HCT116 (cell line): Measurements from ENCODE around the gene FBXL13. TPM values are rescaled to one million over a fixed set of nuclear protein-coding genes. Genes with fewer than 3 reads are reported as not detected.
A peak's percentile ranks its signal among the peaks of the same experiment; 100 is the strongest.

Experiments used
- ATAC-seq: fragments of 200-7000 bp; cut with Tn5 transposase; 2 replicates; pipeline ENCODE4 v1.9.1; 2020; ENCODE audit warnings: mild to moderate bottlenecking, moderate library complexity
- BruUV-seq: library from RNA; stranded (reverse); fragments of 400-500 nt; replicated peaks from 2 replicates; lab custom pipeline; 2021; lab: Mats Ljungman, UMichigan
- CTCF ChIA-PET: fragments of 300-600 bp; sonication (Branson Sonifier 250); formaldehyde crosslinking; loops from one replicate; lab custom pipeline; 2021; ENCODE audit warnings: antibody characterized with exemption; lab: Charles Lee
- POLR2A ChIA-PET: fragments of 300-600, 350-600 bp; sonication (Branson Sonifier 250); formaldehyde crosslinking; loops from one replicate; lab custom pipeline; 2021; ENCODE audit warnings: antibody characterized with exemption; lab: Charles Lee
- RAD21 ChIA-PET, 2 experiments: fragments of 300-600 bp; sonication (Branson Sonifier 250); formaldehyde crosslinking; loops; one replicate each; lab custom pipeline; 2023; ENCODE audit warnings: low total read pairs in 2 of 2; ENCODE audit not compliant: uncharacterized antibody in 2 of 2, unreplicated experiment in 2 of 2, low non-redundant PET in 1 of 2; lab: Charles Lee
- DNase-seq: peaks from one replicate; pipeline ENCODE4 v3.0.0-alpha.2; 2010; ENCODE audit warnings: low read depth, low spot score
- H2AFZ ChIP-seq: fragments of 200-600 bp; shearing (Covaris generic), sonication (generic); 2 replicates; pipeline ENCODE4 v1.6.1; 2017; ENCODE audit warnings: low read depth, mixed run types, mixed read lengths, antibody characterized with exemption, low read length; ENCODE audit not compliant: poor library complexity, severe bottlenecking
- H3K27ac ChIP-seq: 2 replicates; pipeline ENCODE4 v1.5.1; 2012; ENCODE audit warnings: low read depth, low read length
- H3K27me3 ChIP-seq: fragments of 200-600 bp; sonication (generic); 2 replicates; pipeline ENCODE4 v1.6.1; 2016; ENCODE audit warnings: mixed run types, low read length, mixed read lengths; ENCODE audit not compliant: insufficient read depth
- H3K36me3 ChIP-seq, 2 experiments: fragments of 200-500 bp in 1 of 2; fragments of 200-600 bp in 1 of 2; sonication (Bioruptor generic) in 1 of 2; sonication (generic) in 1 of 2; 2 replicates each; pipeline versions ENCODE4 v1.5.1 to v1.6.1; 2014 to 2016; ENCODE audit warnings: low read length in 2 of 2, inconsistent platforms in 1 of 2, mixed read lengths in 1 of 2, mixed run types in 1 of 2; ENCODE audit not compliant: insufficient read depth in 2 of 2, control insufficient read depth in 1 of 2
- H3K4me1 ChIP-seq, 2 experiments: fragments of 200-600 bp in 1 of 2; sonication (generic) in 1 of 2; 2 replicates each; pipeline versions ENCODE4 v1.5.1 to v1.6.1; 2012 to 2017; ENCODE audit warnings: low read length in 2 of 2, inconsistent platforms in 1 of 2, mild to moderate bottlenecking in 1 of 2, mixed read lengths in 1 of 2, mixed run types in 1 of 2, moderate library complexity in 1 of 2; ENCODE audit not compliant: insufficient read depth in 2 of 2, control insufficient read depth in 1 of 2
- H3K4me2 ChIP-seq: fragments of 200-600 bp; sonication (generic); 2 replicates; pipeline ENCODE4 v1.6.1; 2017; ENCODE audit warnings: mixed run types, low read length, mixed read lengths
- H3K4me3 ChIP-seq, 2 experiments: fragments of 200-600 bp in 1 of 2; sonication (generic) in 1 of 2; replicated peaks in 1 of 2; 2 replicates each; pipeline ENCODE4 v1.5.1; 2011 to 2016; ENCODE audit warnings: low read length in 2 of 2, control low read depth in 1 of 2, low read depth in 1 of 2, mild to moderate bottlenecking in 1 of 2, mixed read lengths in 1 of 2, mixed run types in 1 of 2
- H3K79me2 ChIP-seq: fragments of 200-600 bp; sonication (generic); 2 replicates; pipeline ENCODE4 v1.6.1; 2017; ENCODE audit warnings: mild to moderate bottlenecking, mixed run types, low read length, moderate library complexity, mixed read lengths; ENCODE audit not compliant: insufficient read depth
- H3K9ac ChIP-seq: fragments of 200-600 bp; sonication (generic); 2 replicates; pipeline ENCODE4 v1.6.1; 2016; ENCODE audit warnings: low read length, mixed read lengths
- H3K9me2 ChIP-seq: fragments of 200-600 bp; sonication (generic), shearing (Covaris generic); 2 replicates; pipeline ENCODE4 v1.6.1; 2017; ENCODE audit warnings: mixed run types, mild to moderate bottlenecking, moderate library complexity; ENCODE audit not compliant: insufficient read depth
- H3K9me3 ChIP-seq, 2 experiments: fragments of 200-500 bp in 1 of 2; fragments of 200-600 bp in 1 of 2; sonication (Bioruptor generic) in 1 of 2; sonication (generic) in 1 of 2; 2 replicates each; pipeline ENCODE4 v1.6.1; 2014 to 2017; ENCODE audit warnings: low read length in 2 of 2, mixed read lengths in 2 of 2, inconsistent platforms in 1 of 2, low read depth in 1 of 2, mild to moderate bottlenecking in 1 of 2, mixed run types in 1 of 2, moderate library complexity in 1 of 2; ENCODE audit not compliant: control insufficient read depth in 1 of 2, insufficient read depth in 1 of 2
- H4K20me1 ChIP-seq: fragments of 200-600 bp; sonication (generic), shearing (Covaris generic); 2 replicates; pipeline ENCODE4 v1.6.1; 2017; ENCODE audit warnings: mixed run types, mild to moderate bottlenecking, moderate library complexity; ENCODE audit not compliant: insufficient read depth
- CBX3 ChIP-seq: IDR thresholded peaks from 2 replicates; pipeline ENCODE4 v1.6.1; 2012; ENCODE audit warnings: low read depth
- EGR1 ChIP-seq: IDR thresholded peaks from 2 replicates; pipeline ENCODE4 v1.6.1; 2012; ENCODE audit warnings: low read depth
- EZH2 ChIP-seq: fragments of 200-600 bp; sonication (generic); IDR thresholded peaks from 2 replicates; pipeline ENCODE4 v1.6.1; 2017; ENCODE audit warnings: antibody characterized with exemption, mixed run types
- EZH2phosphoT487 ChIP-seq: fragments of 200-600 bp; IDR thresholded peaks from 2 replicates; pipeline ENCODE4 v1.6.1; 2018; ENCODE audit warnings: antibody characterized with exemption, borderline replicate concordance
- POLR2A ChIP-seq: IDR thresholded peaks from 2 replicates; pipeline ENCODE4 v1.7.0; 2011; ENCODE audit warnings: borderline replicate concordance; ENCODE audit not compliant: insufficient read depth, insufficient read length; ENCODE audit errors: extremely low read depth
- POLR2AphosphoS5 ChIP-seq: IDR thresholded peaks from 2 replicates; pipeline ENCODE4 v1.6.1; 2011; ENCODE audit warnings: mild to moderate bottlenecking, low read depth, low read length, moderate library complexity
- SP1 ChIP-seq: IDR thresholded peaks from 2 replicates; pipeline ENCODE4 v1.6.1; 2012; ENCODE audit warnings: low read depth
- SRF ChIP-seq: IDR thresholded peaks from 2 replicates; pipeline ENCODE4 v1.6.1; 2012; ENCODE audit warnings: low read depth
- TCF7L2 ChIP-seq: IDR thresholded peaks from 2 replicates; pipeline ENCODE4 v1.7.0; 2011; ENCODE audit warnings: borderline replicate concordance, inconsistent platforms; ENCODE audit not compliant: insufficient read depth, insufficient read length; ENCODE audit errors: extremely low read depth
- YY1 ChIP-seq: IDR thresholded peaks from 2 replicates; pipeline ENCODE4 v1.6.1; 2011; ENCODE audit warnings: low read length, low read depth, moderate library complexity, mild to moderate bottlenecking; ENCODE audit not compliant: insufficient replicate concordance; ENCODE audit errors: extremely low read depth
- ZFX ChIP-seq: fragments of 450-650 bp; IDR thresholded peaks from 2 replicates; pipeline ENCODE4 v1.6.1; 2017
- ZNF274 ChIP-seq: fragments of 200-500 bp; sonication (Bioruptor generic); IDR thresholded peaks from 2 replicates; pipeline ENCODE4 v1.6.1; 2014; ENCODE audit warnings: mild to moderate bottlenecking, low read depth, low read length, inconsistent platforms
- intact Hi-C: fragments of 100-400 bp; cut with micrococcal nuclease; formaldehyde crosslinking; loops from 2 replicates; pipeline ENCODE4 v1.10.0; 2022
- total RNA-seq: library from RNA; stranded (reverse); gene quantifications from one replicate; pipeline ENCODE4 v1.2.1, GENCODE V29; 2021; ENCODE audit not compliant: unreplicated experiment
- TF ChIP-seq, protein P1 (sequence below): IDR thresholded peaks from 2 replicates; pipeline ENCODE4 v1.6.1; 2012
- TF ChIP-seq, protein P2 (sequence below), 3 experiments: fragments of 200-600 bp in 1 of 3; sonication (generic) in 1 of 3; IDR thresholded peaks in 2 of 3; conservative IDR thresholded peaks in 1 of 3; 2 replicates each; pipeline ENCODE4 v1.5.1; 2012 to 2017; ENCODE audit warnings: low read depth in 2 of 3, low read length in 2 of 3, antibody characterized with exemption in 1 of 3, borderline replicate concordance in 1 of 3, control low read depth in 1 of 3, mild to moderate bottlenecking in 1 of 3, mixed read lengths in 1 of 3, mixed run types in 1 of 3, moderate library complexity in 1 of 3; ENCODE audit not compliant: insufficient read depth in 1 of 3
- TF ChIP-seq, protein P3 (sequence below): IDR thresholded peaks from 2 replicates; pipeline ENCODE4 v1.6.1; 2012

Gene FBXL13
- total RNA-seq, 1 experiment from 2014 or later, result 1.0 TPM

DNA sequence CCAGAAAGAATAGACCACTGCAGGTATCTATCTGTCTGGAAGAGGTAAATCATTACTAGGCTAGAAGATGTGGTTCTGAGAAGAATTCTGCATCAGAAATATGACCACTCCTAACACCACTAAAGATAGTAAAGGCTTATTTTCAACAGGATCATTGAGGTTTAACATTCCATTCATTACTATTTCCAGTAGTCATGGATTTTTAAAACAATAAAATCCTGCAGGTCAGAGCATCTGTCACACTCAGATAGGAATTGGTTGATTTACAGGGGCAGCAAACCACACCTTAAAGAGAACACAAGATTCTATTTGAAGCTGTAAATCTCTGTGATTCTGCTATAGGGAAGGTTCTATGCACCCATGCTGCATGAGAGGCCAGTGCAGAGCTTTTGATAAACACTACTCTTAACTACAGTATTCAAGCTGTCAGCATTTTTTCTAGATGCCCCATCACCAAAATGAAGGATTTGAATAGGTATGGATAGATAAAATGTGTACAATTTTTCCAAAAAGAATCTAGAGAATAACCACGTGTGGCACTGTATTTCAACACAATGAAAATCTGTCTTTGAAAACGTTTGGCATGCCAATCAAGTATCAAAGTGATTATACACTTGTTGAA, 147.2 kb downstream of the FBXL13 start:
- no peak for DNase-seq
- BruUV-seq, result no TSS peak

More for the DNA sequence above, 147.2 kb downstream of the FBXL13 start:
- Histone ChIP-seq H3K9me3 (no peaks in the 10 kb centered on the region), H3K79me2 (no peaks in the 10 kb centered on the region), H4K20me1 (no peaks in the 10 kb centered on the region), H3K4me3 (no peak overlapping the region), H3K27ac (no peak overlapping the region), H3K4me1 (peaks cover 2 to 14% of the 10 kb centered on the region in 2 experiments; a peak in 1 of 4 replicates), H3K27me3 (no peaks in the 10 kb centered on the region), H3K9me2 (no peaks in the 10 kb centered on the region), H3K9ac (no peak overlapping the region), H2AFZ (no peak overlapping the region), H3K4me2 (0 out of 2 replicates have a peak overlapping the region, but pooled peaks have one; percentile 11), H3K36me3 (no peaks in the 10 kb centered on the region)
- POLR2A ChIA-PET, result no interaction called here
- RAD21 ChIA-PET, result interaction anchor here (0.6 to 0.7 kb wide), 2 partner anchors 135 to 169 kb away, joined by 3 read pairs; no protein-coding TSS in a partner anchor
- no peak for TF ChIP-seq SP1
- TF ChIP-seq EZH2, result no peak
- TF ChIP-seq, protein P1, sequence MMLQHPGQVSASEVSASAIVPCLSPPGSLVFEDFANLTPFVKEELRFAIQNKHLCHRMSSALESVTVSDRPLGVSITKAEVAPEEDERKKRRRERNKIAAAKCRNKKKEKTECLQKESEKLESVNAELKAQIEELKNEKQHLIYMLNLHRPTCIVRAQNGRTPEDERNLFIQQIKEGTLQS, result no peak
- TF ChIP-seq EGR1, result no peak
- TF ChIP-seq ZNF274, result no peak
- no peak for TF ChIP-seq CBX3
- TF ChIP-seq YY1, result no peak
- TF ChIP-seq SRF, result no peak
- no peak for TF ChIP-seq POLR2AphosphoS5
- TF ChIP-seq ZFX, result no peak
- TF ChIP-seq, protein P2, sequence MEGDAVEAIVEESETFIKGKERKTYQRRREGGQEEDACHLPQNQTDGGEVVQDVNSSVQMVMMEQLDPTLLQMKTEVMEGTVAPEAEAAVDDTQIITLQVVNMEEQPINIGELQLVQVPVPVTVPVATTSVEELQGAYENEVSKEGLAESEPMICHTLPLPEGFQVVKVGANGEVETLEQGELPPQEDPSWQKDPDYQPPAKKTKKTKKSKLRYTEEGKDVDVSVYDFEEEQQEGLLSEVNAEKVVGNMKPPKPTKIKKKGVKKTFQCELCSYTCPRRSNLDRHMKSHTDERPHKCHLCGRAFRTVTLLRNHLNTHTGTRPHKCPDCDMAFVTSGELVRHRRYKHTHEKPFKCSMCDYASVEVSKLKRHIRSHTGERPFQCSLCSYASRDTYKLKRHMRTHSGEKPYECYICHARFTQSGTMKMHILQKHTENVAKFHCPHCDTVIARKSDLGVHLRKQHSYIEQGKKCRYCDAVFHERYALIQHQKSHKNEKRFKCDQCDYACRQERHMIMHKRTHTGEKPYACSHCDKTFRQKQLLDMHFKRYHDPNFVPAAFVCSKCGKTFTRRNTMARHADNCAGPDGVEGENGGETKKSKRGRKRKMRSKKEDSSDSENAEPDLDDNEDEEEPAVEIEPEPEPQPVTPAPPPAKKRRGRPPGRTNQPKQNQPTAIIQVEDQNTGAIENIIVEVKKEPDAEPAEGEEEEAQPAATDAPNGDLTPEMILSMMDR (IDR thresholded peaks at IDR 0.05 in 2 of 3, conservative IDR thresholded peaks at IDR 0.05 in 1 of 3; ENCODE audit: borderline replicate concordance in 1 of 3, insufficient read depth in 1 of 3, low read depth in 2 of 3, low read length in 2 of 3), result no peak
- no peak for TF ChIP-seq TCF7L2
- no peak for TF ChIP-seq POLR2A
- no peak for TF ChIP-seq EZH2phosphoT487
- TF ChIP-seq, protein P3, sequence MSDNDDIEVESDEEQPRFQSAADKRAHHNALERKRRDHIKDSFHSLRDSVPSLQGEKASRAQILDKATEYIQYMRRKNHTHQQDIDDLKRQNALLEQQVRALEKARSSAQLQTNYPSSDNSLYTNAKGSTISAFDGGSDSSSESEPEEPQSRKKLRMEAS, result no peak
- ATAC-seq, result peak; percentile 25; the same call in 1 of the 2 replicates
- intact Hi-C loops, result no loop called here
- CTCF ChIA-PET, result interaction anchor here (1.2 kb wide), 1 partner anchor 10 kb away, joined by 4 read pairs; no protein-coding TSS in a partner anchor
